ENCODE data around the gene CHSY3.
A peak's percentile ranks its signal among the peaks of the same experiment; 100 is the strongest.

The CHSY3 gene

DNA sequence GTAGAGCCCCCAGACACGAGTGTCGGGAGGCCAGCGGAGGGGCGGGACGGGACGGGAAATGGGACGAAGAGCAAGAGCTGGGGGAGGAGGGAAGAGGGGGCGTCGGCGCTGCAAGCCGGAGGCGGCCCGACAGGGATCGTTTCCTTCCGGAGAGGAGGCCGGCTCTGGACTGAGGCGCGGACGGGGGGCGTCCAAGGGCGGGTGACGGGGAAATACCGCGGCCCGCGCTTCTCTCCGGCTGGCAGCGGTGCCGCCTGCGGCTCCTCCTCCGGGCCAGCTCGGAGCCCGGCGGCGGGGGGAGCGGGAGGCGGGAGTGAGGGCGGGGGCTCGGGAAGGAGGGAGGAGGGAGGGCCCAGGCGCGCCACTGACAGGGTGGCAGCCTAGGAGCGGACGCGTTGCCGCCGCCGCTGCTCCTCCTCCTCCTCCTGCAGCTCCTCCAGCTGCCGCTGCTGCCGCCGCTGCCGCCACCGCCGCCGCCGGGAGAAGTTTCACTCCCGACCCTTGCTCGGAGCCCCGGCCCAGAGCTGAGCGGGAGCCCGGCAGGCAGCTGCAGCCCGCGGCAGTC lies at the start of gene CHSY3:
Gene CHSY3, plus strand, starts transcription at position 364 of the 565 bp plus-strand sequence.
- DNase-seq: peak; percentile 22

DNA sequence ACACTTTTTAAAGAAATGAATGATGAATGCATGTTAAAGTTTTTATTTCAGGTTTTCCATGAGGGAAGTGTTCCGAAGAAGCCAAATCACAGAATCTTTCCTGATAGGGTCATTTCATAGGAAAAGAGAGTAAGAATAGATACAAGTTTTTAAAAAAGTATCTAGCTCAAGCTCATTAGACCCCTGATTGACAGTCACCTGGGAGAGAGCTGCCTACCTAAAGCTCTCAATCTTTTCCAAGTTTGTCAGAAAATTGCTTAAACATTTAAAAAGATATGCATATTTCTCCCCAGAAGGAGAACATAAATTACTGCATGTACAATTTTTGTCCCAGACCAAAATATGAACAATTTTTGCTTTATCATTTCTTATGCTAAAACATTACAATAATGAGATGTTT lies 47.9 kb upstream of the CHSY3 start:
- DNase-seq: no peak

GRCh38 chr5:129857116-129857515 lies 47.1 kb upstream of the CHSY3 start:
- no peak for DNase-seq

- no peak for DNase-seq
Observed at GRCh38 chr5:129858131-129858675, 46.1 kb upstream of the CHSY3 start.

- DNase-seq: no peak
Observed at GRCh38 chr5:129884322-129884721, 19.9 kb upstream of the CHSY3 start.

GRCh38 chr5:129899454-129899853 lies 4.8 kb upstream of the CHSY3 start:
- DNase-seq: no peak

DNA sequence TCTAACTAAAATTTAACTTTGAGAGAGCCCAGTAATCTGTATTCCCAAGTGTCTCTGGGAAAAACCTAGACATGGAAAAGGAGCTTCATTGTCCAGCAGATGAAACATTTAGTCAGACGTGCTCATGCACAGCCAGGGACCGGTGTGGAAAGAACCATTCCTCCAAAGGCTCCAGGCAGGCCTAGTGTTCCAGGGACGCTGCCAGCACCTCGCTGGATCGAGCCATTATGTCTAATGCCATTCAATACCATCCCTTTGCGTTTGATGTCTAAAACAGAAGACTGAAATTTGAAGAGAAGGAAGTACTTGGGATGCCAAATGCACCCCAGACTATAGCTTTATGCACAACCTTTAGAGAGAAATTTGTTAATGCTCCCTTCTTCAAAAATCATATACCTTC lies 1.4 kb upstream of the CHSY3 start:
- DNase-seq: no peak

DNA sequence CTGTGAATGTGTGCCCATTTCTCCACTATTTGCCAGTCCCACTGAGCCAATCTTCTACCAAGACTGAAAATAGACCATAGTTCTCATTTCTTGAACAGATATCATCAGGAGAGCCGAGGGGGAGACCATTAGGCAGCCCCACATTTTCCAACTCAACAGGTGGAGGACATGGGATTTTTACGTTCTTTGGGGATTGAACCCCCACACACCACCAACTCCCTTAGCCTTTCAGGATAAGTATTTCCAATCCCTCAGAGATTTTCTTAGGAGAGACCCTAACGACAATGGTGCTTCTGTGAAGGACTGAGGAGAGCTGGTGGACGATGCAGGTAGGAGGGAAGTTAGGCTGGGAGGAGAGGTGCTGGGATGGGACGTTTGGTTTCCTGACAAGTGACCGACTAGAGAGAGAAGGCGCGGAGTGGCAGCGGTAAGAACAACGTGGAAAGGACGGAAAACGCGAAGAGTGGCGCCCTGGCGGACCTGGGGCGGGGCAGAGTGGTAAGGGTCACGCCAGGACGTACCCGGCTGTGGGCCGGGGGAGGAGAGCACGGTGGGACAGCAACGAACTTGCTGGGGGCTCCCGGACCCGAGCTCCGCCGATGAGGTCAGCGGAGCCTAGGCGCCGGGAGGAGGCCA lies 681 bp upstream of the CHSY3 start:
- DNase-seq: no peak

GRCh38 chr5:129904667-129905472 lies 605 bp downstream of the CHSY3 start:
- DNase-seq: no peak

GRCh38 chr5:129905473-129906176 lies 1.4 kb downstream of the CHSY3 start:
- no peak for DNase-seq

DNA sequence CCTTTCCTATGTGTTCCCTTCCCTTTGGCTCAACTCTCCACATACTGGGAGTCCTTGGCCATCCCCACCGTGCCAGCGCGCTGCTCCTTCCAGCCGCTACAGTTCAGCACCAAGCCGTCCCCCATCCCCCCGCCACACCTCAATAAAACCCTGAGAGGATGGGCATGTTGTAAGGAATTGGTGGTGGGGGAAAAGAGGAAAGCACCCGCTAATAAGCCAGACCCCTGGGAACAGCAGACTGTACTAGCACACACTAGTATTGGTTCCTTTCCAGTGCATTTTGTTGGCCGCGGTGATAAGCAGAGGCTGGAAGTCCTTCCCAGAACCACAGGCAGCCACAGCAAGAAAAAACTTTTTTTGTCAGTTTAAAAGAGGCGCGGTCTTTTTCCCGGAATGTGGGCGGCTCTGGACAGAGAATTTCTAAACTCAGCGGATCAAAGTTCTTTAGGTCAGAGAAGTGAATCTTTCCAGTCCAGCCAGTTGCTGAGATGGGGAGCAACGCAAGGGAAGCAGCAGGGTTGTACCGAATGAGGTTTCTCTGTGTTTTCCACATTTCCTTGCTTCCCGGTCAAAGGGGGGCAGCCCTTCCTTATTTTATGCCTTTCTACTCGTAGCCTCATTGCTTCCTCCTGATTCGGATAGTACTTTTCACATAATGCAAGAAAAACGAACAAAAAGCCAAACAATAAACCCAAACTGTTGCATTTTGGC lies 2.1 kb downstream of the CHSY3 start:
- DNase-seq: no peak

GRCh38 chr5:129909225-129909624 lies 5.0 kb downstream of the CHSY3 start:
- DNase-seq: no peak

DNA sequence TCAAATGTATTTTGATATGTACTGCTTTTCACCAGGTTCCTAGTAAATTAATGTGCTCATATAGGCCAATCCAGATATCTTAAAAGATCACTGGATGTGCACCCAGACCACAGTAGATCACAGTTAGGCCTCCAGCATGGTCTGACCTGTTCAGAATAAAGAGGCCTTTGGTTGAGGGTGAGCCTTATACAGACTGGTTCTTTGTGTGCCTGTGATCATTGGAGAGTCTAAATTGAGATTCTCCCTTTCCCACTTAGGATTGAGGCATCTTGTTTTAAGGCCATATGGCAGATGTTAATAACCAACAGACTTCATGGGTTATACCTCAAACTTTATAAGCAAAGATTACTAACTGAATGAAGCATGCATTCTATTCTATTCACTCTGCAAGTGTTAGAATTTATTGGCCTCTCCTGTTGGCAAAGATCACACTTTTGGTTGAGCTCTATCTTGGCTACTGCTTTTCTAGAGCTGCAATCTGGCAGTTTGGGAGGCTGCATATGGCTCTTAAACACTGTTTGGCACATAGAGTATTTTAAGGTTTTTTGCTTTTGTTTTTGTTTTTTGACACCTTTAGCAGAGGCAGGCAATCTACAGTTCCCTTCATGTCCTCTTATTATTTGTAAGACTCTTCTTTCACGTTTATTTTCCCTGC lies 8.5 kb downstream of the CHSY3 start:
- DNase-seq: no peak

DNA sequence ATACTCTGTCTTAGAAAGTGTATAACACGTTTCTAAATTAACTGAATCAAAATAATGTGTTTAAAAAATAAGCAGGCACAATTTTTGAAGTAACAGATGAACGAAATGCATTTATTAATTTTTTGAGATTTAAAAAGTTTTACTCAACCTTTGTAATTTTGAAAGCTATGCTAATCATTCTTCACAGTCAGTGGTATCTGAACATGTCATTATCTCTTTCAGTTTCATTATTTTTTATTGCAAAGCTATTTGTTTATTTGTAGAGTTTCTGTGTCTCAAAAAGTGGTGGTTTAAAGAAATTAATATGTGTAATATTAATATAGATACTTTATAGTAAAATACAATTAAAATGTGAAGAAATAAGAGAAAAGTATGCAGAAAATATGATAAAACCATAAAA lies 11.2 kb downstream of the CHSY3 start:
- no peak for DNase-seq

DNA sequence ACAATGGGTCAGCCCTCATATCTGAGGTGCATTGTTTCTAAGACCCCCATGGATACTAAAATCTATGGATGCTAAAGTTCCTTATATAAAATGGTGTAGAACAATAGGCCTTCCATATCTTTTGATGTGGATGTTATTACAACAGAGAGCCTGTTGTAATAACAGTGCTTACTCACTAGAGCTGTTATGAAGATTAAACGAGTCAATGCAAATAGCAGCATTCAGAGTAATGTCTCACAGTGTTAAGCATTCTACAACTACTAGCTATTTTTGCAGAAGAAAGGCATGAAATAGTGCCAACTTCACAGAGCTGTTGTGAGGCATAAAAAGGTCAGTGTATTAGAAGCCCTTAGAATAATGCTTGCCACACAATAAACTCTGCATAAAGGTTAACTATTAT lies 13.0 kb downstream of the CHSY3 start:
- DNase-seq: no peak

DNA sequence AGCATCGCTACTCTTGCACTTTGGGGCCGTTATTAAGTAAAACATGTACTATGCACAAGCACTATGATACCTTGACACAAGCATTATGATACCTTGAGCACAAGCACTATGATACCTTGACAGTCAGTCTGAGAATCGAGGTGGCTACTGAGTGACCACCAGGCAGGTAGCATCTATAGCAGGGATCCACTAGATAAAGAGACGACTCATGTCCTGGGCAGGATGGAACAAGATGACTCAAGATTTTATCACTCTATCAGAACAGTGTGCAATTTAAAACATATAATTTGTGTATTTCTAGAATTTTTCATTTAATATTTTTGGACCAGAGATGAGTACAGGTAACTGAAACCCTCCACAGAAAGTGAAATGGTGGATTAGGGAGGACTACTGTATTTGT lies 16.9 kb downstream of the CHSY3 start:
- no peak for DNase-seq

GRCh38 chr5:129930221-129930620 lies 26.0 kb downstream of the CHSY3 start:
- no peak for DNase-seq

DNA sequence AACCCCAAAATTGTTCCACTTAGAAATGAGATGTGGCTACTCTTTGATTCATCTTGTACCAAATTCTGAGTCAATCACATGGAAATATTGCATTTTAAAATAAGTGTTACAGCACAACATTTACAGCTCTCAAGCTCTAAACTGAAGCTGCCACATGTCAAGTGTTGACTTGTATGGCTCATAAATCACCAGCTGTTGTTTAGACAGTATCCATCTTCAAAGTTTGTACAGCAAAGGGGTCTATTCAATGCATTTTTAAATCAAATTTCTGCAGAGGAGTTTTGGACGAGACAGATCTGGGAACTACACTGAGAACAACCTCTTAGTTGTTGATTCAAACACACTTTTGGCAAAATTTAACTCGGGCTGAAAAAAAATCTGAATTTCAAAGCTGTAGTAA lies 31.4 kb downstream of the CHSY3 start:
- no peak for DNase-seq

DNA sequence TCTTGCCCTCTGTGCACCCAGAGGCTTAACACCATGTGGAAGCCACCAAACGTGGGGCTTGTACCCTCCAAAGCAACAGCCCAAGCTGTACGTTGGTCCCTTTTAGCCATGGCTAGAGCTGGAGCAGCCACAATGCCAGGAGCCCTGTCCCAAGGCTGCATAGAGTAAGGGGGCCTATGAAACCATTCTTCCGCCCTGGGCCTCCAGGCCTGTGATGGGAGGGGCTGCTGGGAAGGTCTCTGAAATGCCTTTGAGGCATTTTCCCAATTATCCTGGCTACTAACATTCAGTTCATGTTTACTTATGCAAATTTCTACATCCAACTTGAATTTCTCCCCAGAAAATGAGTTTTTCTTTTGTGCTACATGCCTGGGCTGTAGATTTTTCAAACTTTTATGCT lies 33.8 kb downstream of the CHSY3 start:
- no peak for DNase-seq

GRCh38 chr5:129943936-129944335 lies 39.7 kb downstream of the CHSY3 start:
- no peak for DNase-seq

DNA sequence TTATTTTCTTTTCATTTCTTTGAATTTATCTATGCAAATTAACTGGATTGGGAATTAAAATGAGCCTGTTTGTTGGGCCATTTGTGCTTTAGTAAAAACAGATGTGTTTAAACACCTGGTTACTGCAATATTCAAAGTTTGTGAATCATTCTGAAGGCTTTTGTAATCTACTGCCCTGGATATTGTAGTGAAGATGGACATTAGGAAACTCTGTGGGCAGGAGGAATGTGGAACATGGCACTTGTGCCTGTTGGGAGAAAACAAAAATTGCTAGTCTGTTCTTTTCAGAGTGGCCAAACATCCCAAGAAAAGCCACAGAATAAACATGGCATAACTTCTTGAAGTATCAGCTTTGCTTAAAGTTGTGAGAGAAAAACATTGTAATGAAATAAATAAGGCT lies 40.8 kb downstream of the CHSY3 start:
- no peak for DNase-seq

DNA sequence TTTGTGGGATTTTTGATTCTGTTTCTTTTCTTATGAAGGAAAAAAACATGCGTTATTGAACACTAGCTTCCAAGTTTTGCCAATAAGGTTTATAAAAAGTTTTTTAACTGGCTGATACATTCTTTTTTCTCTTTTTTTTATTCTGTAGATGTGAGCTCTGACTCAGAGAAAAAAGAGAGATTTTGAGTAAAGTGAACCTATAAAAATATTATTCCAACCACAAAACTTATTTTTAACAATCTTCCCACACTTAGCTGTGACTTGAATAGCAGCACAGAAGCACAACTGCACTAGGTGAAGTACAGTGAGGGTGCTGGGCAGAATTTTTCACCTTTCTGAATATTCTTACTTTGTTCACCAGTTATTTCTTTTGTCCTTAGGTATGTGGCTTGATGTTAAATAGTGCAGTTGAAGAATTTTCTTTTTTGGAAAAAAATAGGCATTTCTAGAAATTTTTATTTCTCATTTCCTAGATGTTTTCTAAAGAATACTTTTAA lies 41.6 kb downstream of the CHSY3 start:
- DNase-seq: no peak

Data from activated naive CD4-positive, alpha-beta T cell treated with Interleukin-2 at 50 U/mL for 16 hours (primary cell).